GM12873 (cell line): ENCODE measurements around the gene MTRF1.

Source experiments
- CTCF ChIP-seq: IDR thresholded peaks from 2 replicates; pipeline ENCODE4 v1.5.1; 2012; ENCODE audit warnings: low read depth, mild to moderate bottlenecking, moderate library complexity, low read length, control low read depth; ENCODE audit not compliant: insufficient read depth; ENCODE audit errors: missing control alignments

MTRF1 gene

DNA sequence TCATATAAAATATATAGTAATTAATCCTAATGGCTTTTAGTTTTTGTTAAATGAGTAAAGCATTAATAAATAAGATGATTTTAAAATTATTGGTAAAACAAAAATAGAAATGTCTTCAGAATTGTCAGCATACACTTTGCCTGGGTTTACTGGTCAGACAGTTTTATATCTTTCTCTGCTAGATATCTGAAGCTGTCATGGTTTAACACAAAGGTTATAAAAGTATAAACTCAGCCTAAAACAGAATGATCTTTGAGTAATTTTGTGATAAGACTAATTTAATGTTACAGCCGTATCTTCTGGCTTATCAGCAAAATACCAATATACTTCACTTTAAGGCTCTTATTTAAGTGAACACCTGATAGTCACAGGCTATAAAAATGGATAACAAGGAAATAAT, 29.9 kb upstream of the MTRF1 start:
- no peak for TF ChIP-seq CTCF

DNA sequence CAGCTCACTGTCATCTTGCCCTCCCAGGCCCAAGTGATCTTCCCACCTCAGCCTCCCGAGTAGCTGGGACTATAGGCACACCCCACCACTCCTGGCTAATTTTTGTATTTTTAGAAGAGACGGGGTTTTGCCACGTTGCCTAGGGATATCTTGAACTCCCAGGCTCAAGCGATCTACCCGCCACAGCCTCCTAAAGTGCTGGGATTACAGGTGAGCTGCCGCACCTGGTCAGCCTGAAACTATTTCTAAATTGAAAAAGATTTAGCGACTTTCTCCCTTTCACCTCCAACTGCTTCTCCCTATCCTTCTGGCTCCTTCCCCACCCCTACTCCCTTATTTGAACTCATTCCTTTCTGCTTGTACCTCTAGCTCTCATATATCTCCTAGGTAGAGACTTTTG, 27.9 kb upstream of the MTRF1 start:
- TF ChIP-seq CTCF: no peak

GRCh38 chr13:41289463-41289881, 26.1 kb upstream of the MTRF1 start:
- TF ChIP-seq CTCF: no peak

GRCh38 chr13:41286370-41286769, 23.0 kb upstream of the MTRF1 start:
- TF ChIP-seq CTCF: no peak

- TF ChIP-seq CTCF: no peak
Observed at GRCh38 chr13:41284512-41285288, 21.3 kb upstream of the MTRF1 start.

DNA sequence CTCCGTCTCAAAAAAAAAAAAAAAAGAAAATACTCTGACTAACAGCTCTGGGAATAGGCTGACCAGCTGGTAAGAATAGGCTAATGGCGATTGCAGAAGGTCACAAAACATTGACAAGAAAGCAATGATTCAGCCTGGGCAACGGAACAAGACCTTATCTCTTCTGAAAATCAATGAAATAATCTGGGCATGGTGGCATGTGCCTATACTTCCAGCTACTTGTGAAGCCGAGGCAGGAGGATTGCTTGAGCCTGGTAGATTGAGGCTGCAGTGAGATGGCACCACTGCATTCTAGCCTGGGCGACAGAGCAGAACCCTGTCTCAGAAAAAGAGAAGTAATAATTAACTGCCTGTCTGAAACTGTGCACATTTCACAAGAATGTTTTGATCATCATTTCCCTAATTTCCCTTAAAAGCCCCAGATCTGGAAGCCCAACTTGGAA, 18.8 kb upstream of the MTRF1 start:
- TF ChIP-seq CTCF: no peak

DNA sequence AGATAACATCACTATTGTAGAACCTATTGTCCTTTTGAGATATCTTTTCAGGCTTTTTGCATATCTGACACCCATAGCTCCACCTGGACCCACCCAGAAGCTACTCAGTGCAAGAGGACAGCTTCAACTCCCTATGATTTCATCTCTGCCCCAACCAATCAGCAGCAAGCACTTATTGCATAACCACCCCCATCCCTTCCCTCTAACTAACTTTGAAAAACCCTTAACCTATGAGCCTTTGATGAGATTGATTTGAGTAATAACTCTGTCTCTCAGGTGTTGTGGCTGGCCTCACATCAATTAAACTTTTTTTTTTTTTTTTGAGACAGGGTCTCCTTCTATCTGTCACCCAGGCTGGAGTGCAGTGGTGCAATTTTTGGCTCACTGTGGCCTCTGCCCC, 13.4 kb upstream of the MTRF1 start:
- TF ChIP-seq CTCF: no peak
